Measurements from ENCODE around the gene KCNH6. TPM values are rescaled to one million over a fixed set of nuclear protein-coding genes. Genes with fewer than 3 reads are reported as not detected.

Gene KCNH6
- total and polyA plus RNA-seq, 9 of the 15 experiments (the other 6 are each of a cell fraction or from before 2014, with no cell fraction given), result not detected

GRCh38 chr17:63489291-63489690 lies 33.9 kb upstream of the KCNH6 start:
- Histone ChIP-seq H4K20me1 (replicated peaks; ENCODE audit: control insufficient read depth, insufficient read depth, low read length) (no peaks in the 10 kb centered on the region; the same call in 1 of the 2 replicates), H3K79me2 (ENCODE audit: control insufficient read depth, insufficient read depth, low read length) (no peaks in the 10 kb centered on the region), H3K4me1 (replicated peaks in 1 of 2; ENCODE audit: control insufficient read depth in 2 of 2, insufficient read depth in 2 of 2, low read length in 2 of 2) (peaks cover 0 to 21% of the 10 kb centered on the region in 2 experiments; a peak in 2 of 5 replicates), H3K4me3 (no peak overlapping the region), H3K9ac (ENCODE audit: insufficient read depth in 1 of 2, low read depth in 2 of 2, low read length in 2 of 2) (no peak overlapping the region), H2AFZ (ENCODE audit: low read depth, low read length) (no peak overlapping the region), H3K27me3 (ENCODE audit: control insufficient read depth in 2 of 2, insufficient read depth in 2 of 2, low read length in 2 of 2) (peaks cover 47 to 66% of the 10 kb centered on the region in 2 experiments; a peak in 4 of 5 replicates), H3K9me3 (replicated peaks; ENCODE audit: control insufficient read depth, insufficient read depth, low read depth, low read length) (no peaks in the 10 kb centered on the region), H3K9me1 (ENCODE audit: control insufficient read depth, insufficient read depth, low read length) (no peaks in the 10 kb centered on the region), H3K27ac (ENCODE audit: extremely low read depth, low read depth, low read length) (no peak overlapping the region), H3K36me3 (ENCODE audit: control insufficient read depth, insufficient read depth, low read length) (no peaks in the 10 kb centered on the region), H3K4me2 (ENCODE audit: insufficient read depth, low read length) (no peak overlapping the region)
- CTCF ChIA-PET (ENCODE audit: low intra/inter-chr PET ratio), result no interaction called here
- 14% methylated on average over 5 of the region's 6 CpGs for WGBS (ENCODE audit: insufficient coverage, low coverage, missing lambda C conversion rate)
- FAIRE-seq, result no peak
- BruUV-seq (replicated peaks), result no TSS peak
- intact Hi-C loops (cut with micrococcal nuclease) (no loop called here), in situ Hi-C loops (cut with MboI) (no loop called here)
- no peak for DNase-seq (ENCODE audit: extremely low read depth in 1 of 4, low spot score in 3 of 4)
- TF ChIP-seq SRSF7 (optimal IDR thresholded peaks at IDR 0.05; ENCODE audit: low read depth, low read length) (no peak), SAFB (IDR thresholded peaks at IDR 0.05; ENCODE audit: borderline replicate concordance, low read depth, low read length) (no peak), SRSF9 (IDR thresholded peaks at IDR 0.05; ENCODE audit: borderline replicate concordance, low read depth, low read length) (no peak), RBM14 (IDR thresholded peaks at IDR 0.05; ENCODE audit: borderline replicate concordance, insufficient read depth, low read depth, low read length) (no peak), HIVEP1 (CRISPR knock-in tag; IDR thresholded peaks at IDR 0.05) (no peak), CTCFL (IDR thresholded peaks at IDR 0.05; ENCODE audit: borderline replicate concordance, insufficient read depth, low read depth, low read length, poor library complexity, severe bottlenecking) (no peak), SMARCB1 (IDR thresholded peaks at IDR 0.05; ENCODE audit: insufficient read length, low read depth) (no peak), NFATC3 (IDR thresholded peaks at IDR 0.05) (no peak)
- TF ChIP-seq, protein P1, sequence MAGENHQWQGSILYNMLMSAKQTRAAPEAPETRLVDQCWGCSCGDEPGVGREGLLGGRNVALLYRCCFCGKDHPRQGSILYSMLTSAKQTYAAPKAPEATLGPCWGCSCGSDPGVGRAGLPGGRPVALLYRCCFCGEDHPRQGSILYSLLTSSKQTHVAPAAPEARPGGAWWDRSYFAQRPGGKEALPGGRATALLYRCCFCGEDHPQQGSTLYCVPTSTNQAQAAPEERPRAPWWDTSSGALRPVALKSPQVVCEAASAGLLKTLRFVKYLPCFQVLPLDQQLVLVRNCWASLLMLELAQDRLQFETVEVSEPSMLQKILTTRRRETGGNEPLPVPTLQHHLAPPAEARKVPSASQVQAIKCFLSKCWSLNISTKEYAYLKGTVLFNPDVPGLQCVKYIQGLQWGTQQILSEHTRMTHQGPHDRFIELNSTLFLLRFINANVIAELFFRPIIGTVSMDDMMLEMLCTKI (IDR thresholded peaks at IDR 0.05; ENCODE audit: partially characterized antibody), result no peak
- POLR2A ChIA-PET, result interaction anchor here (0.7 to 1.1 kb wide), 2 partner anchors 9 to 20 kb away, joined by 3 to 7 read pairs; no protein-coding TSS in a partner anchor
- no peak for ATAC-seq
